ENCODE data around the gene AKR1C8. TPM values are rescaled to one million over a fixed set of nuclear protein-coding genes. Genes with fewer than 3 reads are reported as not detected.

AKR1C8 gene
- total and polyA plus RNA-seq, 2 of the 13 experiments (the other 11 are each of a cell fraction or from before 2014, with no cell fraction given), result 0.12 TPM; not detected in 1

DNA sequence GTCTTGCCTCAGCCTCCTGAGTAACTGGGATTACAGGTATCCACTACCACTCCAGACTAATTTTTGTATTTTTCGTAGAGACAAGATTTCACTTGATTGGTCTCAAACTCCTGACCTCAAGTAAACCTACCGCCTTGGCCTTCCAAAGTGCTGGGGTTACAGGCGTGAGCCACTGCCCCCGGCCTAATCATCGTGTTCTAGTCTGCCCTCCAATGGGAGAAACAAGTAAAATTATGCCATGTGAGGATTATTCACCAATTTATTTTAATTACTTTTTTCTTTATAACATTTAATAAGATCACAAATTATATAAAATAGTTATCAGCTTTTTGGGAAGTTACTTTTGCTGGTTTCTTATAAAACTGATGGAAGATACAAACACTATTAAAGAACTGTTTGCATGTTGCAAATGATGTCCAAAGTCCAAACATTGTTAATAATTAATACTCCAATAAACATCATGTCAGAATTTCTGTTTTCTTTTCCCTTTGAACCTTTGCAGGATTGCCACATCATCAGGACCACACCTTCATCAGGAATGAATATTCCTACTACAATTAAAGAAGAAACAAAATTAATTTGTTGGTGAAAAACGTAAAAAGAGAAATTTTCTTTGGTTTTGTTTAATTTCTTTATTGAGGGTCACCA lies 10.9 kb upstream of the AKR1C8 start (continued):
- TF ChIP-seq SMAD1 (CRISPR knock-in tag; IDR thresholded peaks at IDR 0.05; ENCODE audit: borderline replicate concordance, low read depth) (no peak), ZNF782 (CRISPR knock-in tag; IDR thresholded peaks at IDR 0.05; ENCODE audit: borderline replicate concordance) (no peak), KLF9 (CRISPR knock-in tag; IDR thresholded peaks at IDR 0.05; ENCODE audit: low read depth) (no peak), ZNF781 (CRISPR knock-in tag; IDR thresholded peaks at IDR 0.05; ENCODE audit: borderline replicate concordance, not compliant biosample characterization) (no peak), ARID2 (CRISPR knock-in tag; IDR thresholded peaks at IDR 0.05; ENCODE audit: borderline replicate concordance) (no peak), MED1 (CRISPR knock-in tag; IDR thresholded peaks at IDR 0.05) (peak; percentile 66), KAT8 (CRISPR knock-in tag; IDR thresholded peaks at IDR 0.05) (peak; percentile 45; the same call in 1 of the 2 replicates), CHCHD3 (CRISPR knock-in tag; IDR thresholded peaks at IDR 0.05) (no peak), ZNF253 (CRISPR knock-in tag; IDR thresholded peaks at IDR 0.05; ENCODE audit: borderline replicate concordance) (no peak), ZNF652 (CRISPR knock-in tag; IDR thresholded peaks at IDR 0.05; ENCODE audit: borderline replicate concordance, low read depth) (no peak), TCF7L2 (IDR thresholded peaks at IDR 0.05; ENCODE audit: low read depth, low read length) (peak; percentile 66), NFIC (IDR thresholded peaks at IDR 0.05; ENCODE audit: low read length) (peak; percentile 77; the same call in 1 of the 2 replicates), NBN (conservative IDR thresholded peaks at IDR 0.05) (no peak), HMG20A (CRISPR knock-in tag; IDR thresholded peaks at IDR 0.05; ENCODE audit: borderline replicate concordance) (peak; percentile 56; the same call in 1 of the 2 replicates), ZNF430 (CRISPR knock-in tag; IDR thresholded peaks at IDR 0.05) (no peak), SCMH1 (CRISPR knock-in tag; IDR thresholded peaks at IDR 0.05; ENCODE audit: borderline replicate concordance) (no peak), HDAC2 (CRISPR knock-in tag; IDR thresholded peaks at IDR 0.05) (peak; percentile 54; the same call in 1 of the 2 replicates), ZNF12 (CRISPR knock-in tag; IDR thresholded peaks at IDR 0.05) (no peak)
- TF ChIP-seq, protein P1, sequence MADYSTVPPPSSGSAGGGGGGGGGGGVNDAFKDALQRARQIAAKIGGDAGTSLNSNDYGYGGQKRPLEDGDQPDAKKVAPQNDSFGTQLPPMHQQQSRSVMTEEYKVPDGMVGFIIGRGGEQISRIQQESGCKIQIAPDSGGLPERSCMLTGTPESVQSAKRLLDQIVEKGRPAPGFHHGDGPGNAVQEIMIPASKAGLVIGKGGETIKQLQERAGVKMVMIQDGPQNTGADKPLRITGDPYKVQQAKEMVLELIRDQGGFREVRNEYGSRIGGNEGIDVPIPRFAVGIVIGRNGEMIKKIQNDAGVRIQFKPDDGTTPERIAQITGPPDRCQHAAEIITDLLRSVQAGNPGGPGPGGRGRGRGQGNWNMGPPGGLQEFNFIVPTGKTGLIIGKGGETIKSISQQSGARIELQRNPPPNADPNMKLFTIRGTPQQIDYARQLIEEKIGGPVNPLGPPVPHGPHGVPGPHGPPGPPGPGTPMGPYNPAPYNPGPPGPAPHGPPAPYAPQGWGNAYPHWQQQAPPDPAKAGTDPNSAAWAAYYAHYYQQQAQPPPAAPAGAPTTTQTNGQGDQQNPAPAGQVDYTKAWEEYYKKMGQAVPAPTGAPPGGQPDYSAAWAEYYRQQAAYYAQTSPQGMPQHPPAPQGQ (CRISPR knock-in tag; IDR thresholded peaks at IDR 0.05; ENCODE audit: borderline replicate concordance), result no peak
- TF ChIP-seq, protein P2, sequence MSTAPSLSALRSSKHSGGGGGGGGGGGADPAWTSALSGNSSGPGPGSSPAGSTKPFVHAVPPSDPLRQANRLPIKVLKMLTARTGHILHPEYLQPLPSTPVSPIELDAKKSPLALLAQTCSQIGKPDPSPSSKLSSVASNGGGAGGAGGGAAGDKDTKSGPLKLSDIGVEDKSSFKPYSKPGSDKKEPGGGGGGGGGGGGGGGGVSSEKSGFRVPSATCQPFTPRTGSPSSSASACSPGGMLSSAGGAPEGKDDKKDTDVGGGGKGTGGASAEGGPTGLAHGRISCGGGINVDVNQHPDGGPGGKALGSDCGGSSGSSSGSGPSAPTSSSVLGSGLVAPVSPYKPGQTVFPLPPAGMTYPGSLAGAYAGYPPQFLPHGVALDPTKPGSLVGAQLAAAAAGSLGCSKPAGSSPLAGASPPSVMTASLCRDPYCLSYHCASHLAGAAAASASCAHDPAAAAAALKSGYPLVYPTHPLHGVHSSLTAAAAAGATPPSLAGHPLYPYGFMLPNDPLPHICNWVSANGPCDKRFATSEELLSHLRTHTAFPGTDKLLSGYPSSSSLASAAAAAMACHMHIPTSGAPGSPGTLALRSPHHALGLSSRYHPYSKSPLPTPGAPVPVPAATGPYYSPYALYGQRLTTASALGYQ (CRISPR knock-in tag; IDR thresholded peaks at IDR 0.05), result no peak
- TF ChIP-seq, protein P3, sequence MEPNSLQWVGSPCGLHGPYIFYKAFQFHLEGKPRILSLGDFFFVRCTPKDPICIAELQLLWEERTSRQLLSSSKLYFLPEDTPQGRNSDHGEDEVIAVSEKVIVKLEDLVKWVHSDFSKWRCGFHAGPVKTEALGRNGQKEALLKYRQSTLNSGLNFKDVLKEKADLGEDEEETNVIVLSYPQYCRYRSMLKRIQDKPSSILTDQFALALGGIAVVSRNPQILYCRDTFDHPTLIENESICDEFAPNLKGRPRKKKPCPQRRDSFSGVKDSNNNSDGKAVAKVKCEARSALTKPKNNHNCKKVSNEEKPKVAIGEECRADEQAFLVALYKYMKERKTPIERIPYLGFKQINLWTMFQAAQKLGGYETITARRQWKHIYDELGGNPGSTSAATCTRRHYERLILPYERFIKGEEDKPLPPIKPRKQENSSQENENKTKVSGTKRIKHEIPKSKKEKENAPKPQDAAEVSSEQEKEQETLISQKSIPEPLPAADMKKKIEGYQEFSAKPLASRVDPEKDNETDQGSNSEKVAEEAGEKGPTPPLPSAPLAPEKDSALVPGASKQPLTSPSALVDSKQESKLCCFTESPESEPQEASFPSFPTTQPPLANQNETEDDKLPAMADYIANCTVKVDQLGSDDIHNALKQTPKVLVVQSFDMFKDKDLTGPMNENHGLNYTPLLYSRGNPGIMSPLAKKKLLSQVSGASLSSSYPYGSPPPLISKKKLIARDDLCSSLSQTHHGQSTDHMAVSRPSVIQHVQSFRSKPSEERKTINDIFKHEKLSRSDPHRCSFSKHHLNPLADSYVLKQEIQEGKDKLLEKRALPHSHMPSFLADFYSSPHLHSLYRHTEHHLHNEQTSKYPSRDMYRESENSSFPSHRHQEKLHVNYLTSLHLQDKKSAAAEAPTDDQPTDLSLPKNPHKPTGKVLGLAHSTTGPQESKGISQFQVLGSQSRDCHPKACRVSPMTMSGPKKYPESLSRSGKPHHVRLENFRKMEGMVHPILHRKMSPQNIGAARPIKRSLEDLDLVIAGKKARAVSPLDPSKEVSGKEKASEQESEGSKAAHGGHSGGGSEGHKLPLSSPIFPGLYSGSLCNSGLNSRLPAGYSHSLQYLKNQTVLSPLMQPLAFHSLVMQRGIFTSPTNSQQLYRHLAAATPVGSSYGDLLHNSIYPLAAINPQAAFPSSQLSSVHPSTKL (CRISPR knock-in tag; IDR thresholded peaks at IDR 0.05), result peak; percentile 83
- TF ChIP-seq, protein P4, sequence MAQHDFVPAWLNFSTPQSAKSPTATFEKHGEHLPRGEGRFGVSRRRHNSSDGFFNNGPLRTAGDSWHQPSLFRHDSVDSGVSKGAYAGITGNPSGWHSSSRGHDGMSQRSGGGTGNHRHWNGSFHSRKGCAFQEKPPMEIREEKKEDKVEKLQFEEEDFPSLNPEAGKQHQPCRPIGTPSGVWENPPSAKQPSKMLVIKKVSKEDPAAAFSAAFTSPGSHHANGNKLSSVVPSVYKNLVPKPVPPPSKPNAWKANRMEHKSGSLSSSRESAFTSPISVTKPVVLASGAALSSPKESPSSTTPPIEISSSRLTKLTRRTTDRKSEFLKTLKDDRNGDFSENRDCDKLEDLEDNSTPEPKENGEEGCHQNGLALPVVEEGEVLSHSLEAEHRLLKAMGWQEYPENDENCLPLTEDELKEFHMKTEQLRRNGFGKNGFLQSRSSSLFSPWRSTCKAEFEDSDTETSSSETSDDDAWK (CRISPR knock-in tag; IDR thresholded peaks at IDR 0.05), result no peak

Measured in HepG2 (cell line).